HG02938 (cell line): ENCODE measurements around the gene SMPD1.

Source experiments
- ATAC-seq: cut with Tn5 transposase; IDR thresholded peaks from one replicate; pipeline ENCODE4 v1.9.1; 2021; ENCODE audit warnings: mild to moderate bottlenecking, moderate library complexity; ENCODE audit not compliant: unreplicated experiment

SMPD1 gene

GRCh38 chr11:6410695-6411430 is 20.6 kb downstream of the SMPD1 start:
- no peak for ATAC-seq

- ATAC-seq, result no peak
Measured at GRCh38 chr11:6411594-6412031, 21.3 kb downstream of the SMPD1 start.

- ATAC-seq, result no peak
Measured at GRCh38 chr11:6413791-6414201, 23.5 kb downstream of the SMPD1 start.

- no peak for ATAC-seq
Measured at GRCh38 chr11:6414874-6415328, 24.6 kb downstream of the SMPD1 start.

GRCh38 chr11:6415797-6416196 is 25.5 kb downstream of the SMPD1 start:
- no peak for ATAC-seq

- peak; percentile 7 for ATAC-seq
Measured at GRCh38 chr11:6417907-6418556, 27.8 kb downstream of the SMPD1 start.

- ATAC-seq, result no peak
Measured at GRCh38 chr11:6418557-6419008, 28.3 kb downstream of the SMPD1 start.

- peak; percentile 55 for ATAC-seq
Measured at GRCh38 chr11:6419009-6419631, 28.8 kb downstream of the SMPD1 start, which contains the start of gene APBB1. APBB1 (minus strand) TSS chr11:6419094; CDS start chr11:6411347, 7,747 bp downstream.

- ATAC-seq, result no peak
Measured at GRCh38 chr11:6420677-6421076, 30.4 kb downstream of the SMPD1 start.

GRCh38 chr11:6427516-6427915 is 37.2 kb downstream of the SMPD1 start:
- no peak for ATAC-seq

GRCh38 chr11:6431861-6432260 is 41.6 kb downstream of the SMPD1 start:
- ATAC-seq, result no peak

- ATAC-seq, result no peak
Measured at GRCh38 chr11:6433998-6434660, 43.9 kb downstream of the SMPD1 start.

GRCh38 chr11:6437423-6437822 is 47.1 kb downstream of the SMPD1 start:
- no peak for ATAC-seq

GRCh38 chr11:6437993-6438392 is 47.7 kb downstream of the SMPD1 start:
- ATAC-seq, result no peak

- no peak for ATAC-seq
Measured at GRCh38 chr11:6438979-6439571, 48.8 kb downstream of the SMPD1 start.

GRCh38 chr11:6440906-6441358 is 50.7 kb downstream of the SMPD1 start, which contains the start of gene HPX:
HPX (minus strand) TSS chr11:6440987; CDS start chr11:6440963, 24 bp downstream.
- no peak for ATAC-seq

GRCh38 chr11:6442441-6442840 is 52.2 kb downstream of the SMPD1 start:
- no peak for ATAC-seq

GRCh38 chr11:6443269-6444003 is 53.2 kb downstream of the SMPD1 start:
- peak; percentile 77 for ATAC-seq
